NT2/D1 (cell line): ENCODE data around the gene PARP6.
"Not testable (repeated sequence)": the region's sequence is repeated elsewhere in the genome, so short reads cannot be mapped to it uniquely, and the experiment has no call there.

Source experiments
- DNase-seq: peaks from one replicate; pipeline ENCODE4 v3.0.0-alpha.2; 2011; ENCODE audit warnings: low read depth, low spot score
- H3K27me3 ChIP-seq: 2 replicates; pipeline ENCODE4 v1.6.0; 2011; ENCODE audit warnings: mild to moderate bottlenecking; ENCODE audit not compliant: insufficient read length, insufficient read depth
- H3K36me3 ChIP-seq: 2 replicates; pipeline ENCODE4 v1.6.1; 2011; ENCODE audit warnings: mild to moderate bottlenecking, low read length, mixed read lengths; ENCODE audit not compliant: insufficient read depth, insufficient read length
- H3K4me1 ChIP-seq: 2 replicates; pipeline ENCODE4 v1.5.1; 2011; ENCODE audit not compliant: insufficient read depth, insufficient read length
- H3K4me3 ChIP-seq: 2 replicates; pipeline ENCODE4 v1.5.1; 2011; ENCODE audit warnings: low read depth; ENCODE audit not compliant: insufficient read length
- H3K9ac ChIP-seq: 2 replicates; pipeline ENCODE4 v1.6.0; 2011; ENCODE audit warnings: low read depth; ENCODE audit not compliant: insufficient read length
- H3K9me3 ChIP-seq: 2 replicates; pipeline ENCODE4 v1.5.1; 2011; ENCODE audit warnings: mild to moderate bottlenecking, low read length; ENCODE audit not compliant: insufficient read depth
- SUZ12 ChIP-seq: IDR thresholded peaks from 2 replicates; pipeline ENCODE4 v1.6.1; 2011; ENCODE audit not compliant: insufficient read length, insufficient read depth; ENCODE audit errors: extremely low read depth
- YY1 ChIP-seq: IDR thresholded peaks from 2 replicates; pipeline ENCODE4 v1.6.1; 2011; ENCODE audit not compliant: insufficient read length, insufficient read depth
- ZNF274 ChIP-seq: IDR thresholded peaks from 2 replicates; pipeline ENCODE4 v1.6.1; 2011; ENCODE audit warnings: mild to moderate bottlenecking, low read depth, low read length

PARP6 gene

GRCh38 chr15:72278737-72279136 is 6.4 kb upstream of the PARP6 start:
- no peaks in the 10 kb centered on the region for H3K36me3 ChIP-seq
- no peak for DNase-seq
- H3K4me3 ChIP-seq: no peak overlapping the region
- no peaks in the 10 kb centered on the region for H3K4me1 ChIP-seq
- H3K27me3 ChIP-seq: no peaks in the 10 kb centered on the region
- TF ChIP-seq SUZ12: no peak
- TF ChIP-seq YY1: no peak
- TF ChIP-seq ZNF274: no peak
- no peak overlapping the region for H3K9ac ChIP-seq
- H3K9me3 ChIP-seq: no peaks in the 10 kb centered on the region

GRCh38 chr15:72276326-72276700 is 4.0 kb upstream of the PARP6 start:
- Histone ChIP-seq H3K9me3 (no peaks in the 10 kb centered on the region), H3K4me1 (no peaks in the 10 kb centered on the region), H3K27me3 (no peaks in the 10 kb centered on the region), H3K4me3 (no peak overlapping the region), H3K9ac (no peak overlapping the region), H3K36me3 (no peaks in the 10 kb centered on the region)
- no peak for DNase-seq
- TF ChIP-seq SUZ12: no peak
- TF ChIP-seq ZNF274: no peak
- no peak for TF ChIP-seq YY1

- H3K27me3 ChIP-seq, H3K36me3 ChIP-seq, DNase-seq, H3K4me1 ChIP-seq, H3K9me3 ChIP-seq, H3K4me3 ChIP-seq, H3K9ac ChIP-seq: not testable (repeated sequence)
Measured at GRCh38 chr15:72275635-72276325, 3.4 kb upstream of the PARP6 start.

GRCh38 chr15:72272997-72273352 is 621 bp upstream of the PARP6 start:
- Histone ChIP-seq H3K4me3 (peak overlapping the region; percentile 95), H3K9me3 (no peaks in the 10 kb centered on the region), H3K4me1 (no peaks in the 10 kb centered on the region), H3K27me3 (no peaks in the 10 kb centered on the region), H3K36me3 (peaks cover 30% of the 10 kb centered on the region), H3K9ac (peak overlapping the region; percentile 92)
- DNase-seq: no peak
- TF ChIP-seq SUZ12: no peak
- TF ChIP-seq YY1: no peak
- TF ChIP-seq ZNF274: no peak

- H3K9ac ChIP-seq: peak overlapping the region; percentile 92
- no peaks in the 10 kb centered on the region for H3K9me3 ChIP-seq
- no peaks in the 10 kb centered on the region for H3K27me3 ChIP-seq
- H3K4me3 ChIP-seq: peak overlapping the region; percentile 95
- TF ChIP-seq YY1: no peak
- no peak for TF ChIP-seq ZNF274
- no peak for TF ChIP-seq SUZ12
- DNase-seq: no peak
- peaks cover 42% of the 10 kb centered on the region for H3K36me3 ChIP-seq
- H3K4me1 ChIP-seq: no peaks in the 10 kb centered on the region
Measured at GRCh38 chr15:72271895-72272212, 500 bp downstream of the PARP6 start.

- no peaks in the 10 kb centered on the region for H3K4me1 ChIP-seq
- DNase-seq: no peak
- peak overlapping the region; percentile 95 for H3K4me3 ChIP-seq
- no peaks in the 10 kb centered on the region for H3K27me3 ChIP-seq
- H3K36me3 ChIP-seq: peaks cover 48% of the 10 kb centered on the region
- TF ChIP-seq YY1 (no peak), SUZ12 (no peak), ZNF274 (no peak)
- peak overlapping the region; percentile 34 for H3K9ac ChIP-seq
- no peaks in the 10 kb centered on the region for H3K9me3 ChIP-seq
Measured at GRCh38 chr15:72271221-72271620, 1.1 kb downstream of the PARP6 start.

GRCh38 chr15:72269739-72270138 is 2.6 kb downstream of the PARP6 start:
- Histone ChIP-seq H3K4me3 (no peak overlapping the region), H3K36me3 (peaks cover 63% of the 10 kb centered on the region), H3K4me1 (no peaks in the 10 kb centered on the region), H3K9me3 (no peaks in the 10 kb centered on the region), H3K27me3 (no peaks in the 10 kb centered on the region), H3K9ac (no peak overlapping the region)
- no peak for DNase-seq
- TF ChIP-seq SUZ12 (no peak), ZNF274 (no peak), YY1 (no peak)

GRCh38 chr15:72265031-72265430 is 7.3 kb downstream of the PARP6 start:
- TF ChIP-seq ZNF274: no peak
- no peak for TF ChIP-seq SUZ12
- TF ChIP-seq YY1: no peak
- H3K27me3 ChIP-seq: no peaks in the 10 kb centered on the region
- peaks cover 95% of the 10 kb centered on the region for H3K36me3 ChIP-seq
- DNase-seq: no peak
- no peaks in the 10 kb centered on the region for H3K4me1 ChIP-seq
- no peak overlapping the region for H3K4me3 ChIP-seq
- H3K9me3 ChIP-seq: no peaks in the 10 kb centered on the region
- no peak overlapping the region for H3K9ac ChIP-seq
